K562 (cell line): ENCODE measurements around the gene SLC25A4.

Experiments used
- BRD9 ChIP-seq: fragments of 450-650 bp; IDR thresholded peaks from 2 replicates; pipeline ENCODE4 v1.6.1; 2018; ENCODE audit warnings: low read depth; ENCODE audit not compliant: partially characterized antibody
- CTCF ChIP-seq, 3 experiments: IDR thresholded peaks in 2 of 3; conservative IDR thresholded peaks in 1 of 3; 2 replicates each; pipeline ENCODE4 v1.5.1; 2011 to 2012; ENCODE audit warnings: low read length in 3 of 3, mild to moderate bottlenecking in 3 of 3, control low read depth in 2 of 3, improper control_type of control experiment in 1 of 3, inconsistent platforms in 1 of 3, low read depth in 1 of 3, mixed read lengths in 1 of 3, moderate library complexity in 1 of 3; ENCODE audit not compliant: insufficient read depth in 2 of 3
- EZH2 ChIP-seq: IDR thresholded peaks from 2 replicates; pipeline ENCODE4 v1.6.1; 2012; ENCODE audit warnings: low read depth, mild to moderate bottlenecking, inconsistent platforms, low read length, borderline replicate concordance
- IRF2 ChIP-seq: sonication (generic); formaldehyde crosslinking; IDR thresholded peaks from 2 replicates; pipeline ENCODE4 v1.8.1; 2022; ENCODE audit warnings: mild to moderate bottlenecking, missing genetic modification reagents
- SAP30 ChIP-seq: fragments of 200-600 bp; sonication (generic); IDR thresholded peaks from 2 replicates; pipeline ENCODE4 v1.6.1; 2012; ENCODE audit warnings: borderline replicate concordance, low read depth, mild to moderate bottlenecking, moderate library complexity, low read length, control low read depth, inconsistent platforms; ENCODE audit not compliant: insufficient read depth, poor library complexity, severe bottlenecking
- SMAD1 ChIP-seq: fragments of 150-350 bp; IDR thresholded peaks from 2 replicates; pipeline ENCODE4 v1.6.1; 2014; ENCODE audit warnings: low read length, low read depth; ENCODE audit not compliant: partially characterized antibody
- TEAD4 ChIP-seq, 2 experiments: sonication (generic) in 1 of 2; formaldehyde crosslinking in 1 of 2; IDR thresholded peaks; 2 replicates each; pipeline versions ENCODE4 v1.6.1 to v1.8.0; 2012 to 2022; ENCODE audit warnings: borderline replicate concordance in 1 of 2, inconsistent platforms in 1 of 2, low read length in 1 of 2, mild to moderate bottlenecking in 1 of 2, missing genetic modification reagents in 1 of 2
- UBTF ChIP-seq, 2 experiments: IDR thresholded peaks; 2 replicates each; pipeline ENCODE4 v1.6.1; 2012; ENCODE audit warnings: improper control_type of control experiment in 2 of 2, low read depth in 2 of 2, low read length in 2 of 2, borderline replicate concordance in 1 of 2
- YY1 ChIP-seq, 3 experiments: IDR thresholded peaks; 2 replicates each; pipeline ENCODE4 v1.6.1; 2011; ENCODE audit warnings: low read length in 2 of 3, mild to moderate bottlenecking in 2 of 3, moderate library complexity in 2 of 3, borderline replicate concordance in 1 of 3, control low read depth in 1 of 3, low read depth in 1 of 3; ENCODE audit not compliant: insufficient read depth in 3 of 3, insufficient replicate concordance in 2 of 3, control insufficient read depth in 1 of 3, insufficient read length in 1 of 3; ENCODE audit errors: extremely low read depth in 1 of 3

GRCh38 chr4:185149392-185149791 is 6.3 kb downstream of the SLC25A4 start:
- TF ChIP-seq EZH2 = no peak
- TF ChIP-seq IRF2 (CRISPR knock-in tag) = no peak
- TF ChIP-seq SMAD1 = no peak
- no peak for TF ChIP-seq BRD9
- no peak for TF ChIP-seq UBTF (IDR thresholded peaks at IDR 0.05; ENCODE audit: borderline replicate concordance in 1 of 2, low read depth in 2 of 2, low read length in 2 of 2)
- TF ChIP-seq YY1 (IDR thresholded peaks at IDR 0.05; ENCODE audit: borderline replicate concordance in 1 of 3, control insufficient read depth in 1 of 3, extremely low read depth in 1 of 3, insufficient read depth in 3 of 3, insufficient read length in 1 of 3, insufficient replicate concordance in 2 of 3, low read depth in 1 of 3, low read length in 2 of 3) = no peak
- TF ChIP-seq SAP30 = no peak
- no peak for TF ChIP-seq TEAD4 (IDR thresholded peaks at IDR 0.05; ENCODE audit: low read length)
- TF ChIP-seq TEAD4 (CRISPR knock-in tag; IDR thresholded peaks at IDR 0.05; ENCODE audit: borderline replicate concordance) = no peak
- TF ChIP-seq CTCF (IDR thresholded peaks at IDR 0.05 in 2 of 3, conservative IDR thresholded peaks at IDR 0.05 in 1 of 3; ENCODE audit: insufficient read depth in 2 of 3, low read depth in 1 of 3, low read length in 3 of 3) = no peak
